GM12891 (cell line): ENCODE results near the gene DERL3.

Source experiments
- PAX5 ChIP-seq: IDR thresholded peaks from 2 replicates; pipeline ENCODE4 v1.6.1; 2011; ENCODE audit warnings: low read length, moderate library complexity, mild to moderate bottlenecking; ENCODE audit not compliant: insufficient read depth, severe bottlenecking
- POLR2A ChIP-seq: IDR thresholded peaks from 2 replicates; pipeline ENCODE4 v1.6.1; 2011; ENCODE audit warnings: low read depth, low read length, control low read depth
- POLR2AphosphoS5 ChIP-seq: IDR thresholded peaks from 2 replicates; pipeline ENCODE4 v1.6.1; 2011; ENCODE audit warnings: low read depth, low read length, control low read depth
- POU2F2 ChIP-seq: IDR thresholded peaks from 2 replicates; pipeline ENCODE4 v1.6.1; 2011; ENCODE audit warnings: low read depth, mild to moderate bottlenecking, control low read depth, low read length, moderate library complexity
- SPI1 ChIP-seq: IDR thresholded peaks from 2 replicates; pipeline ENCODE4 v1.6.1; 2011; ENCODE audit warnings: low read depth, low read length, control low read depth
- TAF1 ChIP-seq: IDR thresholded peaks from 2 replicates; pipeline ENCODE4 v1.6.1; 2011; ENCODE audit warnings: low read depth, low read length, control low read depth

DNA sequence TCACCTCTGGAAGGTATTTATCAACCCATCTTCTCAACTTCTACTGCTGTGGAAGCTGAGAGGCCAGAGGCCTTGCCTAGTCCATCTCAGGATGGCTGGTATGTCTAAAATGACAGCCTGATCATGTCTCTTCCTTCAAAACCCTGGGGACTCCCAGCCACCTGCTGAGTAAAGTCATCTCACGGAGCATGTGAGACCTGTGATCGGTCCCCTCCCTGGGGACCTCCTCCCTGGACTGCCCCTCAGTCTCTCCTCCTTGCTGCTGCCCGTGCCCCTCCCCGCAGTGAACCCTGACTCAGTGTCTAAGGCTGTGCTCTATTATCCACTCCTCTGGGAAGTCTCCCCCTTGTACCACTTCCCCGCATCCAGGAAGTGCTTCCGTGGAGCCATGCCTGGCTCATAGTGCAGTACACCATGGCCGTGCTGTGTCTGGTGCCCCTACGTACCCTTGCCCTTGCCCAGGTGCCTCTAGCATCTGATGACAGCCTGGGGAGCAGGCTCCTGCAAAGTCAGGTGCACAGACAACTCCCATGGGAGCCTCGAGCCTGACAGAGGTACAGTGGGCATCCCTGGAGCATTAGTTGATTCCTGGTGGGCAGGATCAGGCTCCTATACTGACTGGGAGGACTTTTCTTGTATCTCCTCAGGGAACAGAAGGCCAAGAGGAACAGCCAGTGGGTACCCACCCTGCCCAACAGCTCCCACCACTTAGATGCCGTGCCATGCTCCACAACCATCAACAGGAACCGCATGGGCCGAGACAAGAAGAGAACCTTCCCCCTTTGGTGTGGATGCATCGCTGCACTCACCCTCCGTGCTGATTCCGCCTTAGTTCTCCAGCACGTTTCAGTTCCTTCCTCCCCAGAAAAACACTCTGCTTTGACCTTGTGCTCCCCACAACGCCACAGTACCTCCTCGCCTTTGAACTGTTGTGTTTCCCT lies 38.2 kb downstream of the DERL3 start:
- TF ChIP-seq POLR2AphosphoS5 (no peak; the same call in 1 of the 2 replicates), SPI1 (peak; percentile 97), POLR2A (no peak), TAF1 (no peak), PAX5 (peak; percentile 54), POU2F2 (no peak)
